Transverse colon (tissue), 4 donors: Measurements from ENCODE around the gene MAST4.

Source experiments
- CTCF ChIP-seq, 5 experiments: fragments of 200-600 bp in 3 of 5; fragments of 450-650 bp in 2 of 5; sonication (generic) in 3 of 5; IDR thresholded peaks; 1 replicate in 2 of 5; 2 replicates in 3 of 5; pipeline ENCODE4 v1.5.1; 2016 to 2017; ENCODE audit warnings: antibody characterized with exemption in 5 of 5, inconsistent platforms in 3 of 5, mild to moderate bottlenecking in 2 of 5, moderate library complexity in 1 of 5
- EP300 ChIP-seq: sonication (generic); formaldehyde crosslinking; IDR thresholded peaks from one replicate; pipeline ENCODE4 v1.6.1; 2017; ENCODE audit warnings: antibody characterized with exemption, low read depth
- POLR2A ChIP-seq: fragments of 450-650 bp; IDR thresholded peaks from one replicate; pipeline ENCODE4 v1.6.1; 2016; ENCODE audit warnings: antibody characterized with exemption, mild to moderate bottlenecking, moderate library complexity
- POLR2AphosphoS5 ChIP-seq, 3 donors: sonication (generic); formaldehyde crosslinking; IDR thresholded peaks; one replicate each; pipeline ENCODE4 v1.6.1; 2016; ENCODE audit warnings: antibody characterized with exemption in 3 of 3

- TF ChIP-seq CTCF (IDR thresholded peaks at IDR 0.05) = no peak
- no peak for TF ChIP-seq POLR2AphosphoS5 (IDR thresholded peaks at IDR 0.05)
- no peak for TF ChIP-seq POLR2A
- no peak for TF ChIP-seq EP300
Measured at GRCh38 chr5:66842540-66842939, 246.3 kb downstream of the MAST4 start.
